Hindlimb muscle (tissue), 1 donor: ENCODE data around the gene MXD4. TPM values are rescaled to one million over a fixed set of nuclear protein-coding genes. Genes with fewer than 3 reads are reported as not detected.
A peak's percentile ranks its signal among the peaks of the same experiment; 100 is the strongest.

ENCODE experiments used
- DNase-seq: peaks from one replicate; pipeline ENCODE4 v3.0.0-alpha.2; 2013
- polyA plus RNA-seq: library from polyadenylated mRNA; unstranded; fragments of 120-200 nt; gene quantifications from one replicate; pipeline ENCODE4 v1.2.1, GENCODE V29; 2013; ENCODE audit not compliant: insufficient read length

The MXD4 gene
- polyA plus RNA-seq, 1 donor, result 69.2 TPM

- DNase-seq, result peak; percentile 100
Measured at GRCh38 chr4:2262145-2262943, 435 bp upstream of the MXD4 start.

- peak; percentile 67 for DNase-seq
Measured at GRCh38 chr4:2261110-2261852, 628 bp downstream of the MXD4 start.

DNA sequence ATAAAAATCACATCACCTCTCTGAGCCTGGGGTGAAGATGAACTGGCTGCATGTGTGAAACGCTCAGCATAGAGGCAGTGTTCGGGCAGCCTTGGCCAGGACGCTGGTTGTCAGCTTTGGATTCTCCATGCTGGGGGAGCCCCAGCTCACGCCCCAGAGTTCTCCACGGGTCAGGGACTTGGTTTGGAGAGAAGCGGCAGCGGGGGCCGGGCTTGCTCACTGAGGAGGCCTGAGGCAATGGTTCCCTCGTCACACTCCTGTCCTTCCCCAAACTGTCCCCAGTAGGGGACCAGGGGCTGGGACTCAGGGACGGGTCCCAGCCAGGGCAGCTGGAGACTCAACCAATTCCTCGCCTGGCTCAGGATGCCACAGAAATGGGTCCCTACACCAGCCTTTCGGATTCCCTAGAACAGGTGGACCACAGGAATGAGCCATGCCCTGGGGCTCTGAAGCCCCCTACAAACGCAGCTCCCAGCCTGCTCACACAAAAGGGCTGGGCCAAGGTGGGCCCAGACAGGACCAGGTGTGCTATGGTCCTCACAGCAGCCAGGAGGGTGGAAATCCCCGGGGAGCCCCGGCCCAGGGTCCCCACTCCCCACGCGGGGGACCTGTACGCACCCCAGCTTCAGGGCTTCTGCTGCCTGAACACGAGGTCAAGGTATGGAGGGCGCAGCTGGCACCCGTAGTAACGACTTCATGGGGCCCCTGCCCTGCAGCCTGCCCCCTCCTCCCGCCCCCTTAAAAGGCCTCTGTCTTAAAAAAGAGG, 1.4 kb downstream of the MXD4 start:
- DNase-seq, result no peak

DNA sequence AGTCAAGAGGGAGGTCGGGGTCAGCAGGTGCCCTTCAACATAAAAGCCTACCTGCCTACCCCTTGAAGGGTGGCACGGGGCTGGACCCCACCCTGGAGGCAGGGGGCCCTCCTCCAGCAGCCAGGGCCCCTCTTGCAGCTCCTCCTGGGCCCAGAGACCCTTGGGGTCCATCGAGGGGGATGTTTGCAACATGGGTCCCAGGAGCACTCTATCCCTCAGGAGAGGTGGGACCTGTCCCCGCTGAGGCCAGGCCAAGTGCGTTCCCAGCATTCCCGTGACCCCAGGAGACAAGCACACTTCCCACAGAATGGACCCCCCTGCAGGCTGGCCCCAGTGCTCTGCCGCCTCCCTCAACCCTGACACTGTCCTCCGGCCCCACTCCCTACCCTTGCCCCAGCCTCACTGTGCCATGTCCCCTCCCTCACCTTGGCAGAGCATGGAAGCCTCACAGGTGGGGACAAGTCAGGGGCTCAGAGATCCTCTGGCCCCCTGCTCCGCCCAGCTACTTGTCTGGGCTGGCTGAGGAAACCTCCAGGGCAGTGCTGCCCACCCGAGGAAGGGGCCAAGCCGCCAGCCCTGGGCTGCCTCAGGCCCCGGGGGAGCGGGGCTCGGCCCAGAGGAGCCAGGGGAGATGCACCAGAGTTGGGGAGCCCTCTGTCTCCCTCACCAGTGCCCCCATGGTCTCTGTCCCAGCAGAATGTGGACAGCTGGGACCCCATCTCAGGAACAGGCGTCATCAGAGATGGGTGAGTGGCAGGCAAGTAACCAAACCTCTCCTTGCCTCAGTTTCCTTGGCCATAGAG, 2.2 kb downstream of the MXD4 start:
- no peak for DNase-seq

DNA sequence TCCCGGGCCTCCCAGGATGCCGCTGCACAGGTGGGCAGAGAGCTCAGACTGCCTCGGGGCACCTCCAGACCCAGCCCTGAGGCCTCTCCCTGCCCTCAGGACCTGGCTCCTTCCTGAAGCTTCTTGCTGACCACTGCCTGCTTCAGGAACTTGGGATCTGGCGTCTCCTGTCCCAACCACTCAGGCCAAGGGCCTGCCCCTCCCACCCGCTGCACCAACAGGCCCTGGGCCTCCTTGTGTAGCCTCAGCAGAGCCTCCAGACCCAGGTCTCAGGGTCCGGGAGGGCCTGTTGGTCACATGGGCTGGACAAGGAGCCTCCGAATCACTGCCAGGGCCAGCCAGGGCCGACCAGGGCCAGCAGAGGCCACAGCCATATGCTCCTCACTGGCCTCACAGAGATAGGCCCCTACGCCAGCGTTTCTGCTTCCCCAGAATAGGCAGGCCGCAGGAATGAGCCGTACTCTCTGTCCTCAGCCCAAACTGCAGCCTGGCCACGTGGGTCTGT, 2.8 kb downstream of the MXD4 start:
- no peak for DNase-seq

- DNase-seq, result no peak
Measured at GRCh38 chr4:2258091-2259035, 3.5 kb downstream of the MXD4 start.

DNA sequence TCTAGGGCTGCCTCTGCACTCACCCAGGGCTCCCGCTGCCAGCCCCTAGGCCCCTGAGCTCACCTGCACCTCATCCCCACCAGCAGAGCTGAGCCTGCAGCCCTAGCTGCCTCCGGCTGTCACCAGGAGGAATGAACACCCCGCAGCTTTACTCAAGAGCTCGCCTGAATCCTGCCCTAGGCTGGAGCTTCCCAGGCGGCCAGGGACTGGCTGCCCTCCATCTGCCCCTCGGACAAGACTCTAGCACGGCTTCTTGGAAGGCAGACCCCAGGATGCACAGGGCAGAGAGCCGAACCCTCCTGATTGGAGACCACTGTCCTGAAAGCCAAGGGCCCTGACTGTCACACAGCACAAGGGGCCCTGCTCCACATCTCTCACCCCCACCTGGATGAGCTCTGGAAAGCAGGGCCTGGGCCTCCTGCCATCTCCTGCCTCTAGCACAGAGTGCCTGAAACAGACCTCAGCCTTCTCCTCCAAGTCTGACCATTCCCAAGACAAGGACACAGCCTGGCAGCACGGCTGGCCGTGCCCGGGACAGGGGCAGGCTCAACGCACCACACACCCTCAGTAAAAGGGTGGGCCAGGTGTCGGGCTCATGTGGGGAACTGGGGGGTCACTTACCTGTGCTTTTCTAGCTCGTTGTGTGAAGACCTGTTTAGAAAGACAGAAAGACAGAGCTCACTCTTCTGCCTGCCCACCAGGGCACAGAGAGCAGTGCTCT, 4.4 kb downstream of the MXD4 start:
- no peak for DNase-seq

DNA sequence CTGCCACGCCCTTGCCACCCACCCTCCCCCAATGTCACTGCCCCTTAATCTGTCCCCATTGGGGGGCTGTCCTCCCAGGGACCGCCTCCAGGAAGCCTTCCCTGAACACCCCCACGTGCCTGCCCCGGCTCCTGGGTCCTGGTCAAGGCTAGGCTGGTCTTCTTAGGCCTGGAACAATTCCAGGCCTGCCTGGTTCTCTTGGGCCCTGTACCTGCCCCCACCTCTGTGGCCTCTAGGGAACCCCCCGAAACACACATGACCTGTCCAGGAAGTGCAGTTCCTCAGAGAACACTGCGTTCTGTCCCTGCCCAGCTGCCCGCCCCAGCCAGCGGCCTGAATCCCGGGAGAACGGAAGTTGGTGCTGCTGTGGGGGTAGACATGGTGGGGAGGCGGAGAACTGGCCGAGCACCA, 5.1 kb downstream of the MXD4 start:
- no peak for DNase-seq

GRCh38 chr4:2256156-2256731, 5.7 kb downstream of the MXD4 start:
- DNase-seq, result peak; percentile 45

GRCh38 chr4:2255501-2256155, 6.3 kb downstream of the MXD4 start:
- DNase-seq, result no peak

DNA sequence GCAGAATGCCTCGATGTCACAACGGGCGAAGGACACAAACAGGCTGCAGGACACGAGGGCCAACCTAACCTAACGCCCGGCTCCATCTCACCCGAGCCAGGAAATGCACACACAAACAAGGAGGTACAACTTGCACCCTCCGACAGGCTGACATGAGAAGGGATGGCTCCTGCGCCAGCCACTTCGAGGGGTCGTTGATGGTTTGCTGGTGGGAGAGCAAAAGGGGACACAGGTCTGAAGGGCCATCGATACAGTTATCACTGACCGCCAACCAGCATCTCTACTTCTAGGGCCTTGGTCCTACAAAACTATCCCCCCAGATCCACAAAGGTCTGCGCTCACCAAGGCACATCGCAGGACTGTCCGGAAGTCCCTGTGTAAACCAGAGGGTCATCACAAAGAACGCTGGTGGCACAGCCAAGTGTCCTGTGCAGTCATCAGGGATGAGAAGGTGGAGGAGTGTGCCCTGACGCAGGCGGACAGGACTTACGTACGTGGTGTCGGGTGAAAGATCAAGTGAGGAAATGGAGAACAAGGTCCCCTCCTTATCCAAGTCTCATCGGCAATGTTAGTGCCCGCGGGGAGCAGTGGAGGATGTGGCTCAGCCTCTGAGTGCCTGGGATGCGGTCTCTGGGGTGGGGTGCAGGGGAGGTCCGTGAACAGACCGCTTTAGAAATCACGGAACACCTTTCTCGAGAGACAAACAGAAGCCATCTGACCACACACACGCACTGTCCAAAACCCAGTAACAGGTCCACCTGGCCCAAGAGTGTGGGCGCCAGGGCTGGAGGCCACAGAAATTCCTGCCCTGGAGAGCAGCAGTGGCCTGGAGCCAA, 7.0 kb downstream of the MXD4 start:
- DNase-seq, result no peak

GRCh38 chr4:2253160-2254084, 8.5 kb downstream of the MXD4 start:
- DNase-seq, result no peak

- DNase-seq, result no peak
Measured at GRCh38 chr4:2252530-2253091, 9.3 kb downstream of the MXD4 start.

GRCh38 chr4:2251795-2252529, 9.9 kb downstream of the MXD4 start:
- no peak for DNase-seq

DNA sequence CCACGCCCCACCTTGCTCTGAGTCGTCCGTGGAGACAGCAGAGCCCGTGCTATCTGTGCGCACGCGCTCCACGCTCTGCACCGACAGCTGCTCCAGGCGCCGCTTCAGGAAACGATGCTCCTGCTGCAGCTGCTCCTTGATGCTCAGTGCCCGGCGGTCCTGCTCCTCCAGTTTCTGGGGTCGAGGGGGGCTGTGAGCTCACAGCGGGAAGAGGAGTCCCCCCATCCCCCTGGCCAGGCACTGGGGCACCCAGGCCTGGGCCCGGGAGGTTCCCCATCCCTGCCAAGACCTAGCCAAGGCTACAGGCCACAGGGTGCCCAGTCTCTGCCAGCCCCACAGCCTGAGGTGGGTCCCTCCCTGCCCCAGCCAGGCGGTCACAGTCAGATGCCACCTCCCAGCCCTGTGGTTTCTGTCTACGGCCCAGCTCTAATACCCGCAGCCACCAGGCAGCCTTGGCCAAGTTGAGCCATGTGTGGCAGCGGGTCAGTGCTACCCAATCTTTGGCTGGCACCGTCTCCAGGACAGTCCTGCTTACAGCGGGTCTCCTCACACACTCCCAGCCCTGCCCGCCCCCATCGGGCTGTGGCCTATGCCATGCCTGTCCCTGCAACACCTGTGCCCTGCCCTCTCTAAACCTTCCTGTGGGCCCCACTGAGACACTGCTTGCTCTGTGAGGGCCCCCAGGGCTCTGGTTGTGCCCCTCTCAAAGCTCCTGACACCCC, 10.7 kb downstream of the MXD4 start:
- DNase-seq, result no peak
